HG03095 (cell line): ENCODE measurements around the gene REEP2.
A peak's percentile ranks its signal among the peaks of the same experiment; 100 is the strongest.

Experiments used
- ATAC-seq: cut with Tn5 transposase; IDR thresholded peaks from one replicate; pipeline ENCODE4 v1.9.1; 2021; ENCODE audit warnings: moderate library complexity; ENCODE audit not compliant: unreplicated experiment

The REEP2 gene

GRCh38 chr5:138448070-138448469, 9.2 kb downstream of the REEP2 start:
- ATAC-seq: no peak

- ATAC-seq: no peak
These were observed 9.9 kb downstream of the REEP2 start for GRCh38 chr5:138448481-138449398.

GRCh38 chr5:138449501-138450239, 10.8 kb downstream of the REEP2 start:
- ATAC-seq: peak; percentile 65

- no peak for ATAC-seq
These were observed 12.1 kb downstream of the REEP2 start for GRCh38 chr5:138450971-138451370.

- no peak for ATAC-seq
These were observed 13.9 kb downstream of the REEP2 start for GRCh38 chr5:138452720-138453119.

GRCh38 chr5:138453590-138453989, 14.7 kb downstream of the REEP2 start:
- ATAC-seq: no peak

- no peak for ATAC-seq
These were observed 15.3 kb downstream of the REEP2 start for GRCh38 chr5:138454121-138454520.

- no peak for ATAC-seq
These were observed 16.5 kb downstream of the REEP2 start for GRCh38 chr5:138455232-138455930.

- no peak for ATAC-seq
These were observed 18.8 kb downstream of the REEP2 start for GRCh38 chr5:138457531-138458275.

GRCh38 chr5:138458384-138458783, 19.5 kb downstream of the REEP2 start:
- ATAC-seq: no peak

GRCh38 chr5:138458856-138459255, 20.0 kb downstream of the REEP2 start:
- ATAC-seq: no peak

GRCh38 chr5:138459311-138459933, 20.6 kb downstream of the REEP2 start:
- no peak for ATAC-seq

GRCh38 chr5:138460032-138460693, 21.3 kb downstream of the REEP2 start:
- no peak for ATAC-seq

GRCh38 chr5:138461343-138462125, 22.7 kb downstream of the REEP2 start:
- ATAC-seq: no peak

GRCh38 chr5:138463419-138464007, 24.7 kb downstream of the REEP2 start:
- ATAC-seq: no peak

GRCh38 chr5:138464008-138464387, 25.1 kb downstream of the REEP2 start:
- peak; percentile 47 for ATAC-seq

- peak; percentile 63 for ATAC-seq
These were observed 25.8 kb downstream of the REEP2 start for GRCh38 chr5:138464388-138465260.
